ENCODE results near the gene UBXN1.
"Not testable (repeated sequence)": the region's sequence is repeated elsewhere in the genome, so short reads cannot be mapped to it uniquely, and the experiment has no call there.

DNA sequence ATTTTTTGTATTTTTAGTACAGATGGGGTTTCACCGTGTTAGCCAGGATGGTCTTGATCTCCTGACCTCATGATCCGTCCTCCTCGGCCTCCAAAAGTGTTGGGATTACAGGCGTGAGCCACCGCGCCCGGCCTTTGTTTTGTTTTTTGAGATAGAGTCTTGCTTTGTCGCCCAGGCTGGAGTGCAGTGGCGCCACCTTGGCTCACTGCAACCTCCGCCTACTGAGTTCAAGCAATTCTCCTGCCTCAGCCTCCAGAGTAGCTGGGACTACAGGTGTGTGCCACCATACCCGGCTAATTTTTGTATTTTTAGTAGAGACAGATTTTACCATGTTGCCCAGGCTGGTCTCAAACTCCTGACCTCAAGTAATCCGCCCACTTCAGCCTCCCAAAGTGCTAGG, 28.6 kb downstream of the UBXN1 start:
- TF ChIP-seq EZH2 (IDR thresholded peaks at IDR 0.05; ENCODE audit: low read depth), result not testable (repeated sequence)
- TF ChIP-seq, protein P1, sequence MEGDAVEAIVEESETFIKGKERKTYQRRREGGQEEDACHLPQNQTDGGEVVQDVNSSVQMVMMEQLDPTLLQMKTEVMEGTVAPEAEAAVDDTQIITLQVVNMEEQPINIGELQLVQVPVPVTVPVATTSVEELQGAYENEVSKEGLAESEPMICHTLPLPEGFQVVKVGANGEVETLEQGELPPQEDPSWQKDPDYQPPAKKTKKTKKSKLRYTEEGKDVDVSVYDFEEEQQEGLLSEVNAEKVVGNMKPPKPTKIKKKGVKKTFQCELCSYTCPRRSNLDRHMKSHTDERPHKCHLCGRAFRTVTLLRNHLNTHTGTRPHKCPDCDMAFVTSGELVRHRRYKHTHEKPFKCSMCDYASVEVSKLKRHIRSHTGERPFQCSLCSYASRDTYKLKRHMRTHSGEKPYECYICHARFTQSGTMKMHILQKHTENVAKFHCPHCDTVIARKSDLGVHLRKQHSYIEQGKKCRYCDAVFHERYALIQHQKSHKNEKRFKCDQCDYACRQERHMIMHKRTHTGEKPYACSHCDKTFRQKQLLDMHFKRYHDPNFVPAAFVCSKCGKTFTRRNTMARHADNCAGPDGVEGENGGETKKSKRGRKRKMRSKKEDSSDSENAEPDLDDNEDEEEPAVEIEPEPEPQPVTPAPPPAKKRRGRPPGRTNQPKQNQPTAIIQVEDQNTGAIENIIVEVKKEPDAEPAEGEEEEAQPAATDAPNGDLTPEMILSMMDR (conservative IDR thresholded peaks at IDR 0.05), result not testable (repeated sequence)
